Fibroblast of villous mesenchyme (primary cell): Measurements from ENCODE around the gene APOBR. TPM values are rescaled to one million over a fixed set of nuclear protein-coding genes. Genes with fewer than 3 reads are reported as not detected.

Experiments used
- DNase-seq: peaks from one replicate; pipeline ENCODE4 v3.0.0-alpha.2; 2010; ENCODE audit warnings: low read depth
- H3K4me3 ChIP-seq: 2 replicates; pipeline ENCODE4 v1.5.1; 2011; ENCODE audit warnings: low read depth, mild to moderate bottlenecking, low read length
- total RNA-seq: library from RNA; depleted of rRNA; stranded (reverse); fragments of >200 nt; gene quantifications from 2 replicates; pipeline ENCODE4 v1.2.3, GENCODE V29; 2012
- TF ChIP-seq, protein P1 (sequence below): IDR thresholded peaks from 2 replicates; pipeline ENCODE4 v1.5.1; 2012; ENCODE audit warnings: low read depth, mild to moderate bottlenecking, low read length; ENCODE audit not compliant: insufficient read depth

Gene APOBR
- total RNA-seq, 1 donor: not detected

DNA sequence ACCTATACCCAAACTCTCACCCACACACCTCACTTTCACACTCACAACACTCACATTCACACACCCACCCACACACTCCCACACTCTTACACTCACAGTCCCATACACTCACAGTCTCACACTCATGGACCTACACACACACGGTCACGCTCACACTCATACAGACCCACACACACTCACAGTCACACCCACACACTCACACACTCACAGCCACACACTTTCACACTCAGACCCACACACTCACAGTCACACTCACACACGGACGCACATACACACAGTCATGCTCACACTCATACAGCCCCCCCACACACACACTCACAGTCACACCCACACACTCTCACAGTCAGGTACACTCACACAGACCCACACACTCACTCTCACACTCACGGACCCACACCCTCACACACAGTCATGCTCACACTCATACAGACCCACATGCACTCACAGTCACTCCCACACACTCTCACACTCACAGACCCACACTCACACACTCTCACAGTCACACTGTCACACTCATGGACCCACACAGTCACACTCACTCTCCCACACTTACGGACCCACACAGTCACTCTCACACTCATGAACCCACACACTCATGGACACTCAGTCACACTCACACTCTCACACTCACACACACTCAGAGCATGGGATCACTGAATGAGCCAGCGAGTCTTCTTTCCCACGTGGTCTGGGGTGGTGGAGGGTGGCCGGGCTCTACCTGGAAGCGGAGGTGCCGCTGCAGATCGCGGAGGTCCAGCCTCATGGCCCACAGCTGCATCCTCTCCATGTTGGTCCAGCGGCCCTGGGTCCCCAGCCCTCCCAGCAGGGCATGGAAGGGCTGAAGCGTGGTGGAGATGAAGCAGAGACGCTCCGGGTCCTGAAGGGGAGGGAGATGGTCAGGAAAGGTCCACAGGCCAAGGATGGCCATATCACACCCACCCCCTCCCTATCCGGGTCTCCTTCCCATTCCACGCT lies 7.1 kb downstream of the APOBR start:
- TF ChIP-seq, protein P1, sequence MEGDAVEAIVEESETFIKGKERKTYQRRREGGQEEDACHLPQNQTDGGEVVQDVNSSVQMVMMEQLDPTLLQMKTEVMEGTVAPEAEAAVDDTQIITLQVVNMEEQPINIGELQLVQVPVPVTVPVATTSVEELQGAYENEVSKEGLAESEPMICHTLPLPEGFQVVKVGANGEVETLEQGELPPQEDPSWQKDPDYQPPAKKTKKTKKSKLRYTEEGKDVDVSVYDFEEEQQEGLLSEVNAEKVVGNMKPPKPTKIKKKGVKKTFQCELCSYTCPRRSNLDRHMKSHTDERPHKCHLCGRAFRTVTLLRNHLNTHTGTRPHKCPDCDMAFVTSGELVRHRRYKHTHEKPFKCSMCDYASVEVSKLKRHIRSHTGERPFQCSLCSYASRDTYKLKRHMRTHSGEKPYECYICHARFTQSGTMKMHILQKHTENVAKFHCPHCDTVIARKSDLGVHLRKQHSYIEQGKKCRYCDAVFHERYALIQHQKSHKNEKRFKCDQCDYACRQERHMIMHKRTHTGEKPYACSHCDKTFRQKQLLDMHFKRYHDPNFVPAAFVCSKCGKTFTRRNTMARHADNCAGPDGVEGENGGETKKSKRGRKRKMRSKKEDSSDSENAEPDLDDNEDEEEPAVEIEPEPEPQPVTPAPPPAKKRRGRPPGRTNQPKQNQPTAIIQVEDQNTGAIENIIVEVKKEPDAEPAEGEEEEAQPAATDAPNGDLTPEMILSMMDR: no peak
- H3K4me3 ChIP-seq: no peak overlapping the region
- no peak for DNase-seq

DNA sequence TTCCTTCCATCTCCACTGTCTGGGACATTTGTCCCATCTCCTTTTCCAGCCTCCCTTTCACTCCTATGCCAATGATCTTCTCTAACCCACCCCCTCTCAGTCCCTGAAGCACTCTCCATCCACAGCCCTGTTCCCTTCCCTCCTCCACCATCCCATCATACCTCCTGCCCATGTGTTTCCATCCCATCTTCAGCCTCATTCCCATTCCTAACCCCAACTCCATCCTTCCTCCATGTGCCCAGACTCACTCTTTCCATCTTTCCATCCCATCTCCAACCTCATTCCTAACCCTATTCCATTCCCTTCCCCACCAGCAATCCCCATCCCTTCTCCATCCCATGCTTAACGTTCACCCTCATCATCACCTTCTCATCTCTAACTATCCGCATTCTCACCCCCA lies 7.8 kb downstream of the APOBR start:
- TF ChIP-seq, protein P1: no peak

DNA sequence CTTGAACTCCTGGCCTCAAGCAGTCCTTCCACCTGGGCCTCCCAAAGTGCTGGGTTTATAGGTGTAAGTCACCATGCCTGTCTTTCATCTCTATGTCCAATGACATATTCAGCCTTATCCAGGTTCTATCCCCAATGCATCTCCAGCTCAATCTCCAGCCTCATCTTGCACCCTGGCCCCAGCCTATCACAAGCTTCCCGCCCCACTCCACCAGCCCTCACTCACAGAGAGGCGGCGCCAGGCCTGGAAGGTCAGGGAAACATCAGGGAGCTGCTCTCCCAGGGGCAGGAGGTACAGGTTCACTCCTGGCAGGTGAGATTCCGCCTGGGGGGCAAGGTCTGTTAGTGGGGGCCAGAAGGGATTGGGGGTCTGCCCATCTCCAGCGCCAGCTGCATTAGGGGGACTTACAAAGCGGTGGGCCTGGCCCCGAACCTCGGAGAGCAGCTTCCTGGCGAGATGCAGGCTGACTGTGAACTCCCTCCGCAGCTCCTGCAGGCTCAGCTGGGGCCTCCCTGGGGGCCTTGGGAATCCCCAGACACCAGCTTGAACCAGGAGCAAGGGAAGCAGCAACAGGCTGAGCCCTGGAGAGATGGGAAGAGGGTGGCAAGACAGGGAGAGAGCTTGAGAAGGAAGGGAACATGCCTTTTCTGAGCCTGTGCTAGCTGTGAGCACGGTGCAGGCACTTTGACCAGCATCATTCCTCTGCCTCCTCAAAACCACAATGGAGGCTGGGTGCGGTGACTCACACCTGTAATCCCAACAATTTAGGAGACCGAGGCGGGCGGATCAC lies 9.2 kb downstream of the APOBR start:
- no peak overlapping the region for H3K4me3 ChIP-seq
- TF ChIP-seq, protein P1: no peak
- DNase-seq: no peak

More for the DNA sequence above, 7.8 kb downstream of the APOBR start:
- H3K4me3 ChIP-seq: no peak overlapping the region
- DNase-seq: no peak

DNA sequence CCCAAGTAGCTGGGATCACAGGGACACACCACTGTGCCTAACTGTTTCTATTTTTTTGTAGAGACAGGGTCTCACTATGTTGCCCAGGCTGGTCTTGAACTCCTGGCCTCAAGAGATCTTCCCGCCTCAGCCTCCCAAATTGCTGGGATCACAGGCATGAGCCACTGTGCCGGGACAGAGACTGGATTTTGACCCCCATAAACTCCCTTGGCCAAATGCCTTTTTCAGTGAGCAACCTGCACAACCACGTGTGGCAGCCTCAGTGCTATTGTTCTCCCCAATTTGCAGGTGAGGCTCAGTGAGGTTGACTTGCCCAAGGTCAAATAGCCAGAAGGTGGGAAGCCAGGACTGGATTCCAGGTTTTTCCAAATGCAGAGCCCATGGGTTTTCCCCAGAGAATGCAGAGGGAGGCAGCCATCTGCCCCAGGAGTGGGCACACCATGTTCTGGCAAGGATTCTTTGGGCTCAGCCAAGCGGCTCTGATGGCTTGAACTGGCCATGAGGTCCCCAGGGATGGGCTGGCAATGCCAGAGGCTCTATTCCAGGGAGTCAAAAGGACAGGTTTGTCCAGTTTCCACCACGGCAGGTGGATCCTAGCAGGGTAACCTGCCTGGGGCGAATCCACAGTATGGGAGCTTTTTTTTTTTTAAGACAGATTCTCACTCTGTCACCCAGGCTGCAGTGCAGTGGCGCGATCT lies 10.4 kb downstream of the APOBR start:
- DNase-seq: no peak
- TF ChIP-seq, protein P1: no peak
- no peak overlapping the region for H3K4me3 ChIP-seq

DNA sequence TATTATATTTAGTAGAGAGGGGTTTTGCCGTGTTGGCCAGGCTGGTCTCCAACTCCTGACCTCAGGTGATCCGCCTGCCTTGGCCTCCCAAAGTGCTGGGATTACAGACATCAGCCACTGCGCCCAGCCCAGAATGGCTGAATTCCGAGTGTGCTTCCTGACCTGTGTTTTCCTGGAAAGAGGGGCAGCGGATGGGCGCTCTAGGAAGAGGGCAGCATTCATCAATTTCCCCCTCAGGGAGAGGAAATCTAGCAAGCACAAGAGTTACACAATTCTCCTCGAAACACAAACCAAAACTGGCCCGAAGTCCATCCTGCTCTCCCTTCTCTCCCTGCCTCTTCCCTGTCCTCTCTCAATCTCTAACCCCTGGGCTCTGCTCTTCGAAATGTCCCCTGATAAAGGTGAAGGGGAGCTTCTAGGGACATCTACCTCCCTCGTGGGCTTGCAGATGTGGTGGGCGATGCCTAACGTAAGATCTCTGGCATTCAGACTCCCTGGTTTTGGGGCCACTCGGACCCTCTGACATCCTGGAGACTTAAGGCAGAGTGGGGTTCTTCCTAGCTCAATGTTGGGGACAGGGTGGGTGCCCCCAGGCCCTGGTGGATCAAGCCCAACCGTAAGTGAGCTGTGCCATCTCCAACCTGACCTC lies 11.2 kb downstream of the APOBR start:
- H3K4me3 ChIP-seq: no peak overlapping the region
- no peak for DNase-seq
- TF ChIP-seq, protein P1: no peak

DNA sequence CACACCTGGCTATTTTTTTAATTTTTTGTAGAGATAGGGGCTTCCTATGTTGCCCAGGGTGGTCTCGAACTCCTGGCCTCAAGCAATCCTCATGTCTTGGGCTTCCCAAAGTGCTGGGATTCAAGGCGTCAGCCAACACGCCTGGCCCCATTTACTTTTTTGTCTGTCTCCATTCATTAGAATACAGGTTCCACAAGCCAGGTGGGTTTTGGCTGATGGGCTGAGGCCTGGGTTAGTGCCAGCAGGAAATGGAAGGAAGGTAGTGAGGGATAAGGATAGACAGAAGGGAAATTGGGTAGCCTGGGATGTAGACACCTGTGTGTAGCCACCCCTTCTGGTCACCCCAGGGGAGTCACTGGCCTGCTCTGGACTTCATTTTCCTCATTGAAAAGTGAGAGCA lies 16.6 kb downstream of the APOBR start:
- no peak for DNase-seq
- no peak overlapping the region for H3K4me3 ChIP-seq
- TF ChIP-seq, protein P1: no peak
